HG02943 (cell line): ENCODE data around the gene SEC23B.
"Not testable (repeated sequence)": the region's sequence is repeated elsewhere in the genome, so short reads cannot be mapped to it uniquely, and the experiment has no call there.

Source experiments
- ATAC-seq: cut with Tn5 transposase; IDR thresholded peaks from one replicate; pipeline ENCODE4 v1.9.1; 2021; ENCODE audit warnings: mild to moderate bottlenecking, low read depth, moderate library complexity; ENCODE audit not compliant: unreplicated experiment

SEC23B gene

GRCh38 chr20:18507218-18508191, at the start of gene SEC23B:
Gene SEC23B (plus strand): TSS chr20:18507940. CDS start chr20:18510836, 2,896 bp downstream.
- ATAC-seq, result peak; percentile 95

- no peak for ATAC-seq
Observed at GRCh38 chr20:18465536-18466200, 42.1 kb upstream of the SEC23B start.

- ATAC-seq, result no peak
Observed at GRCh38 chr20:18466574-18466893, 41.2 kb upstream of the SEC23B start.

DNA sequence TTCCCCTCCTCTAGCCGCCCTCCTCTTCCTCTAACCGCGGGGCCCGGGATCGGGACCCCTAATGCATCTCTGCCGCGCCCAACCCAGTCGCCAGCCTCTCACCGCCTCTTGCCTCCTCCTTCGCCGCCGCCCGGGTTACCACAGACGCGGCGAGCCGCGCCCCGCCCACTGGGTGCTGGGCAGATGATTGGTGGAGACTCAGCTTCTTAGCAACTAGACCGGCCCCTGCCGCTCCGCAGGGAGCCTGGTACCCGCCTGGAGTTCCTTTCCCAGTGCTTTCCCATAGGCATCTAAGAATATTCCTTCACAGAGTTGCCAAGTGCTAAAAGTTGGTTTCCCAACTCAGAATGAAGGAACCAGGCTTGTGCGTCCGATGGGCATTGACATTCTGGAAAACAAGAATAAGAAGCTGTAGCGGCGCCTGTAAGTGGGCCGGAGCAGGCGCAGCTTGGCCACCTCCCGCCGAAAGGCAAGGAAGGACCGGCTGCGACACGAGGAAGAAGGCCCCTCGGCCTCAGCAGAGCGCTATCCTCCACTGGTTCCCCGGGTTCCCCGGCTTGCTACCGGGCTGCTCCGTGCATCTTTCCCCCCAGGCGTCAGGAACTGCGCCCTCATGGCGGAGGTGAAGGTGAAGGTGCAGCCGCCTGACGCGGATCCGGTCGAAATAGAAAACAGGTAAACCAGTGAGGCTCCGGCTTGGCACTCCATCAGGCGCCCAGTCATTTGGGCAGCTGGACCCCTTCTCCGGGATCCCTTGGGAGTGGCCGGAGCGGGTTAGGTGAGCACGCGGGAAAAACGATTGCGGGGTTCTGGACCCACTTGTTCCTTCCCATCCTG, 40.6 kb upstream of the SEC23B start, which contains the start of the genes DZANK1 and POLR3F:
DZANK1 (minus strand) TSS at position 137 of the 837 bp plus-strand sequence. CDS start 1,672 bp downstream, outside the sequence.
POLR3F (plus strand) TSS at position 497 of the 837 bp plus-strand sequence; CDS start at position 614, 117 bp downstream.
- ATAC-seq, result peak; percentile 95

- no peak for ATAC-seq
Observed at GRCh38 chr20:18477218-18477617, 30.5 kb upstream of the SEC23B start.

- ATAC-seq, result no peak
Observed at GRCh38 chr20:18477821-18478220, 29.9 kb upstream of the SEC23B start.

- no peak for ATAC-seq
Observed at GRCh38 chr20:18481596-18481995, 26.1 kb upstream of the SEC23B start.

- no peak for ATAC-seq
Observed at GRCh38 chr20:18488301-18488700, 19.4 kb upstream of the SEC23B start.

- no peak for ATAC-seq
Observed at GRCh38 chr20:18496042-18496441, 11.7 kb upstream of the SEC23B start.

GRCh38 chr20:18496740-18497592, 10.8 kb upstream of the SEC23B start, which contains the start of gene RBBP9:
Gene RBBP9 (minus strand): TSS chr20:18497225. CDS start chr20:18497167, 58 bp downstream.
- ATAC-seq, result peak; percentile 93

- ATAC-seq, result no peak
Observed at GRCh38 chr20:18497603-18498002, 10.1 kb upstream of the SEC23B start.

GRCh38 chr20:18501672-18502071, 6.1 kb upstream of the SEC23B start:
- ATAC-seq, result not testable (repeated sequence)

GRCh38 chr20:18504479-18505060, 3.2 kb upstream of the SEC23B start:
- no peak for ATAC-seq

- ATAC-seq, result no peak
Observed at GRCh38 chr20:18506744-18507143, 996 bp upstream of the SEC23B start.

DNA sequence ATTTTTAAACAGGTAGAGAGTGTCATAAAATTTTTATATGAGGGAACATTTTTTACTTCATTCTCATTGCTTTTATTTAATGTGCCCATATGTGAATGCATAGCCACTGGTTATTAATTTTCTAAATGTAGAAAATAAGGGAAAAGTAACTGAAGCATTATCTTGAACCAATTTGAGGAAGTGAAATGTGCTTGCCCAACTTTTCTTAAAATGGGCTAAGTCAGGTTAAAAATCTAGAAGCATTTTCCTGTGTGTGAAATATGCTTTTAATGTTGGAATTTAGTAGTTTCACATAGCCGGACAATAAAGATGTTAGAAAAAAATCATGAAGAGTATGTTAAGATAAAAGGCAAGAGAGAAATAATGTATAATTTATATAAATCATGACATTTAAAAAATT, 3.8 kb downstream of the SEC23B start:
- no peak for ATAC-seq

DNA sequence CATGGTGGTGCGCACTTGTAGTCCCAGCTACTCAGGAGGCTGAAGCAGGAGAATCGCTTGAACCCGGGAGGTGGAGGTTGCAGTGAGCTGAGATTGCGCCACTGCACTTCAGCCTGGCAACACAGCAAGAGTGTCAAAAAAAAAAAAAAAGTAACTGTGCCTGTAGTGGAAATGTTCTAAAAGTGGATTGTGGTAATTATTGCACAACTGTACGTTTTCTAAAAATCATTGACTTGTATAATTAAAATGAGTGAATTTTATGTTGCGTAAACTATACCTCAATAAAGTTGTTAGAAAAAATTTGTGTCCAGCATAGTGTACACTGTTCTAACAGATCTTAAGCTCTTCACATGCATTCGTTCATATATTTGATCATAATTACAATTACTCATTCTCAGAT, 5.5 kb downstream of the SEC23B start:
- ATAC-seq, result no peak

DNA sequence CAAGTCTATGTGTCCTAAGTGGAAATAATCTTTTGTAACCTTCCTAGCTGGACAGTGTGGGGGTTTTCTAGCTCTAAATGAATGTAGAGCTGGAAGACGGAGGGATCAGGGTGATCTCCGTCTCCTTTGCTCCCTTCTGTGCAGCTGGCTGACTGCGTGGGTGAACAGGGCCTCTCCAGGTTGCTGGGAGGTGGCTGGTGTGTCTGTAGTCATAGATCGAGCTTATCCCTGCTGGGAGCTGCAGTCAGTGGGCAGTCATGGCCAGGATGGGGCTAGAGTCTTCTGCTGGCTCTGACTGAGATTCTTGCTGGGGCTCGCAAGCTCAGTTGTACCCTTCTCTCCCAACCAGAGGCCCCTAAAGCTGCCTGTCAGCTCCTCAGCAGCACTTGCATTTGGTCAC, 6.4 kb downstream of the SEC23B start:
- no peak for ATAC-seq

GRCh38 chr20:18515973-18516372, 8.2 kb downstream of the SEC23B start:
- no peak for ATAC-seq

DNA sequence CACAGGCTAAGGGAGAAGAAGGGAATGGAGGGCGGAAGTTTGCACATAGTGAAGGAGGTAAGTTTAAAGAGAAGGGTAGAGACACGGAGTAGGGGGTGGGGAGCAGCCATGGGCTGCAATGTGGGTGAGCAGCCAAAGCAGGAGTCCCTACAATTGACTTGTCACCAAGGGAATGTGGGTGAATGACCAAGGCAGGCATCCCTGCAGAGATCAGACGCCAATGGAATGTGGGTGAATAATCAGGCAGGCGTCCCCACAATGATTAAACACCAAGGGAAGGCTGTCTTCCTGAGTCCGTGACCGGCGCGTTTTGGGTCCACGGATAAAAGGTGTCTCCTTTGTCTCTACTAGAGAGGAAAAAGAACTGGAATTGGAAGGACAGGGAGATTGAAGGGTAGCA, 14.3 kb downstream of the SEC23B start:
- not testable (repeated sequence) for ATAC-seq
